Activated CD4-positive, alpha-beta T cell treated with anti-CD3 and anti-CD28 coated beads for 24 hours (primary cell): ENCODE results near the gene OSBPL9.

ENCODE experiments used
- DNase-seq, 2 donors: peaks; one replicate each; pipeline ENCODE4 v3.0.0-alpha.2; 2020; ENCODE audit warnings: low read depth in 2 of 2

The OSBPL9 gene

DNA sequence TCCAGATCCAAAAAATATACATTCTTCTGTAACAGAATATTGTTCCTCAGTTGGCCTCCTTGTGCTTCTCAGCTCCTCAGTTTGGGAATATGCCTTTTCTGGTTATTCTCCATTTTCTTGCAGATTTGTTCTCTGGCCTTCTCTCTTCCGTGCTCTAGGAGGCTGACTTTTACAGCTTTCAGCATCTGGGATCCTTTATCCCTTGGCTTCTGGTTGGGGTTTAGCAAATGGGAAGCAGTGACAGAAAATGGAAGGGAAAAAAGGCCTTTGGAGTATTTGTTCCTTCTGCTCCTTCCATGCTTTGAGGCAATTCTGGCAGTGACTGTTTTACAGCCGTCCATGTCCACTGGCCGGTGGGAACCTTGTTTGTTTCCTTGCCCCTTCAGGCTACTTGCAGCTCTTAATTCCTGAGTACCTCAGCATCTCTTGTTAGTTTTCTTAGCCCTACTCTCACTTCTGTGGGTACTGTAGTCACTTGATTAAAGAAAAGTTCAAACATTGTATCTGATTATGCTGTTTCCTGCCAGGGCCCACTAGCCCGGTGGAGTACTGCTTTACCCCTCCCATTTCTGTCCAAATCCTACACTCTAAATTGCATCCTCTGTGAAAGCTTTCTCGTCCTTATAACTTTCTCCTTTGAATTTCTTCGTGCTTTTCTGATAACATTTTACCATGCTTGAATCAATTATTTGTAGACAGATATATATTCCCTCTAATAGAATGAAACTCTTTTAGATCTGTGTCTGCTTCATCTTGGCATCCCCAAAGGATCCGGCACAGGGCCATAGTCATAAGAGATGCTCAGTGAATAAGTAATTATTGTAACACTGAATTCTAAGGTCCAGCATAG lies 118.2 kb downstream of the OSBPL9 start:
- no peak for DNase-seq

DNA sequence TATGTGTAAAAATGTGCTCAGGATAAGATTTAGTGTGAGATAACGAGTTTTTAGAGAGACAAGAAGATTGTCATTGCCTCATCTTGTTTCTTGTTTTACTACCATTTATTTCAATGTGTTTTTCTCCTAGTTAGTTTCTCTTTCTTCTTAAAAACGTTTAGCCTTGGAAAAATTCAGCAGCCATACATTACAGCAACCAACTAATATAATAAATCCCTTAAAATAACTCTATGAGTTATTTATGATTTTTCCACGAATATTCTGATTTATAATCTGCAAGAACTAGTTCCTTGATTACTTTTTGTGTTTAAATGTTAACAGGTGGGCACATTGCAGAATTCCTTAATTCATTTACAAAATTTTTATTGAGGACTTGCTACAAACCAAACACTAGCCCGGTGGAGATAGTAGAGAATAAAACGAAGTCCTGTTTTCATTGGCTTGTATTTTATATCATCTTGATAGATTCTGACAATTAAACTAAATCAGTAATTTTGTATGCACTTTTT lies 118.9 kb downstream of the OSBPL9 start:
- no peak for DNase-seq

DNA sequence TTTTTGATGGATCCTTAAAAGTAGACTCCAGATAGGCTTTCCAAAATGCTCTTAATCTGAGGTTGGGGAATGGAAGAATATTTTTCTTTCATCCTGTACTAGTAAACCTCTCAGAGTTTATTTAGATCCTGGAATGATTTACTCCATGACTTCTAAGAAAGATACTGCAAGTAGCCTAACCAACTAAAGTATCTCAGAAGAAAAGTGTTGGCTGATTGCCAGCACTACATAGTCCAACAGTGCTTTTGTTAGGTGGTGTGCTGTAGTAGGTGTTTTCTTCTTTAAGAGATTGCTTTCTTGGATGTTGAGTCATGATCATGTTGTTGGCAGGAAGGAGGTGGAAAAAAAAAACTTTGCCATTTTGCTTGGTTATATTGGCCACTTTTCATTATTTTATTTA lies 119.8 kb downstream of the OSBPL9 start:
- no peak for DNase-seq

DNA sequence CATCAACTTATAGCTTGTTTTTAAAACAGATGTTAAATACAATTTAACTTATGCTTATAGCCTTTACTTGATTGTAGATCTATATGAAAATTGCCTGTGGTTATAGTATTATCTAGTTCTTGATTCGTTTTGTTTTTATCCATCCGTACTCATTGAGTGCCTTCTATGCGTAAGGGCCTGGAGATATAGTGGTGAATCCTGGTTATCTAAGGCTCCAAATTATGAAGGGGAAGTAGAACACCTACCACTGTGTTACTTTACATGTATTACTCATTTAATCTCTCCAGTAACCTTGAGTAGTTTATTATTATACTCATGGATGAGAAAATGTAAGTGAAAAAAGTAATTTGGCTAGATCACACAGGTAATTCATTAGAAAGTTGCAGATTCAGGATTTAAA lies 121.8 kb downstream of the OSBPL9 start:
- no peak for DNase-seq

DNA sequence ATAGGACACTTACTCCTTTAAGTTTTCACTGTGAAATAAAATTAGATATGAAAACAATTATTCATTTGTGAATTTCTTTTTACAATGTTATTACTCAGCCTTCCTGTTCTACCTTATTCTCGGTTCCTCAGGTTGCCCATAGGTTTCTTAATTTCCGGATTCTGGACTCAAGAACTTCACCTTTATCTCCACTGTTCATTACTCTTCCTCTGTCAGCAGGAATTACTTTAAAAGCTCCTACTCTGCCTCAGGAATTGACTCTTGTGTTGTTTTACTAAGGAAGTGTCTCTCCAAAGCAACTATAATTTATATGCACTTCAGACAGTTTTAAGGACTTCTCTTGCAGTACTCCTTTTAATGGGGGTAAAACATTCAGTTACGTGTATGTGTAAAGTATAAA lies 123.8 kb downstream of the OSBPL9 start:
- no peak for DNase-seq

DNA sequence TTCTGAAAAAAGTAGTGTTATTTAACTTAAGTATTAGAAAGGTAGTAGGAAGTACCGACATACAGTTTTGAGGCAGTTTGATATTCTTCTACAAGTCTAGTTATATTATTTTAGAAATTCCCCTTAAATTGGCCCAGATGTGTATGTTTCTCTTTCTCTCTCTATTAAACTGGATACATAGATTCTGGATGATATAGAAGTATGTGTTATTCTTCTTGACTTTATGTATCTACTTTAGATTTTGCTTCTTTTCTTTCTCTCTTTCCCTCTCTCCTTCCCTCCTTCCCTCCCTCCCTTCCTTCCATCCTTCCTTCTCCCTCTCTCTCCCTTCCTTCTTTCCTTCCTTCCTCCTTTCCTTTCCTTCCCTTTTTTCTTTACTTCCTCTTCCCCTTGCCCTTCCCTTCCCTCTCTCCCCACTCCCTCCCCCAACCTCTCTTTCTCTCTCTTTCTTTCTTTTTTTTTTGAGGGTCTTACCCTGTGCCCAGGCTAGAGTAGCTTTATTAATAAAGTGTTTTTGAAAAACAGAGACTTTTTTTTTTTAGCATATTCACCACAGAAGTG lies 124.3 kb downstream of the OSBPL9 start:
- no peak for DNase-seq

DNA sequence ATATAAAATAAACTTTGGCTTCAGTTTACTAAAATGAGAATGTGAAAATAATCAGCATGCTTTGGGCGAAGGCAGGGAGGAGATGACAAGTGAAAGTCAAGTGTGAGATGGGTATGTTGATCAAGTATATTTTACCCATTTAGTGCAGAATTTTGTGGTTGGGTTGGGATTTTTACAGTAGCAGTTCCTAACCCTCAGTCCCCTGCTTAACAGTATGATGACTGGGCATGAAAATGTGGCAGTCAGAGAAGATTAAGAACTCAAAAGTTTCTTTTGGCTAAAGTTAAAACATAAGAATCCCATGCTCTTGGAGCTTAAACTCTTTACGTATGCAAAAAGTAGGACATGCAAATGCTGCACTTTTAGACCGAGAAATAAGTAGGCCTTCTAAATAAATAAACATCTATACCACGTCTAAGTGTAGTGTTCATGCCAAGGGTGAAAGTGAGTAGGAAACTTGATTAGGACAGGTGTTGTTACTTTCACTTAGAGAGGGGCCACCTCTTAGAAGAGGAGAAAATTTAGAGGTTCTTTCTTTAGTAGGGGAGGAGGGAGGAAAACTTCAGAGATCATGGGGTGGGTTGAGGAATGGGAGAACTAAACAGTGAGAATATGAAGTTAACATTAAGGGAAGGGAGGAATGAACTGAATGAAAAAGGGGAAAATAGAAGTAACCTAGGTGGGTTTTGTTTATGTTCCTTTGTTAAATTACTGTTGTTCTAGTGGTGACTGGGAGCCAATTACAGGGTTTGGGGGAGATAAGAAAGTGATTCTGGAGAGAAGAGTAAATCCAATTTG lies 127.8 kb downstream of the OSBPL9 start:
- DNase-seq = no peak

DNA sequence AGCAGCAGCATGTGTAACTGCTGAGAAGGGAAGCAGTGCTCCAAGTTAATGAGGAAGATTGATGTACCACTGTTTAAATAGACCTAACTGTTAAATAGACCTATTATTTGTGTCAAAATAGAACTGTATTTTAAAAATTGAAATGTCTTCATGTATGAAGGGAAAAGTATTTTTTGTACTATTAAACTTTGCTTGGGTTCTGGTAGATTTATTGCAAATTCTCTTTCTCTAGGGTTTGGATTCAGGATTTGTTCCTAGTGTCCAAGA lies 128.3 kb downstream of the OSBPL9 start:
- no peak for DNase-seq

DNA sequence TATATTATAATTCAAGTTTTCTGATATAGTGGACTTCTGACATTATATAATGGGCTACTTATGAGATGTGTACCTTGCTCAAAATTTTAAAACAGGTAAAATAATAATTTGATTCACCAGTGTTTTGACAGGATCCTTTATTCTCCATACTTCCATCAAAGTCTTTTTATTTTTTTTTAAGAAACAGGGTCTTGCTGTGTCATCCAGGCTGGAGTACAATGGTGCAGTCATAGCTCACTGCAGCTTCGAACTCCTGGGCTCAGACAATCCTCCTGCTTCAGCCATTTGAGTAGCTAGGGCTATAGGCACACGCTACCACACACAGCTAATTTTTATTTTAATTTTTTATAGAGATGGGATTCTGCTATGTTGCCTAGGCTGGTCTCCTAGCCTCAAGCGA lies 132.3 kb downstream of the OSBPL9 start:
- no peak for DNase-seq

DNA sequence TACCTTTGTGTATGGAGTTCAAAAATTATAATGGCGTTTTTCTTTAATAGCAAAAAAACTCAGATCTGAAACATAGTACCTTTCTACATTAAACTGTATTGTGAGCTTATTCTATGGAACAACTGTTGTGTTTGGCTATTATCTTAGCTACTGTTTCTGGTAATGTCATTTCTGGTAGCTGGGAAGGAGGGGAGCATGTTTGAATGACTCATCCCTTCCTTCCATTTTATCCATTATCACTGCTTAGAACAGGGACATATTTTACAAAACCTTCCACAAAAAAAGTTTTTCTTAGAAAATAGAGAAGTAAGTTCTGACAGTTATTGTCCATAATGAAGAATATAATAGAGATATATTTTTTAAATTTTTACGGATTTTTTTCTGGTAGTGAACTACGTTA lies 133.3 kb downstream of the OSBPL9 start:
- no peak for DNase-seq

DNA sequence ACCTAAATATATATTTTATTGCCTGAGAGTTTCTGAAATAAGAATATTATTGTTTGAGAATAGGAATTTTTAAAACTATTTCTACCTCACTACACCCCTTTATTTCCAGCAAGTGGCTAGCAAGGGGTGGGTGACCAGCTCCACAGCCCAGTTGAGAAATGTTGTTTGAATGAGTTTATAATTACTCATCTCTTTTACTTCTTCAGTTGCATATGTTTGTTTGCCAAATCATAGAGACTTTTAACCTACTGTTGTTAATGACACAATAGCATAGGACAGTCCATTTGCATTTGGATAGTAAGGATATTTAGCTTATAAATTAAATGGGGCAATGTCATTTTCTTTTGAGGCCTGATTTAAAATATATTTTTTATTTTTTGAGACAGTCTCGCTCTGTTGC lies 133.8 kb downstream of the OSBPL9 start:
- no peak for DNase-seq

DNA sequence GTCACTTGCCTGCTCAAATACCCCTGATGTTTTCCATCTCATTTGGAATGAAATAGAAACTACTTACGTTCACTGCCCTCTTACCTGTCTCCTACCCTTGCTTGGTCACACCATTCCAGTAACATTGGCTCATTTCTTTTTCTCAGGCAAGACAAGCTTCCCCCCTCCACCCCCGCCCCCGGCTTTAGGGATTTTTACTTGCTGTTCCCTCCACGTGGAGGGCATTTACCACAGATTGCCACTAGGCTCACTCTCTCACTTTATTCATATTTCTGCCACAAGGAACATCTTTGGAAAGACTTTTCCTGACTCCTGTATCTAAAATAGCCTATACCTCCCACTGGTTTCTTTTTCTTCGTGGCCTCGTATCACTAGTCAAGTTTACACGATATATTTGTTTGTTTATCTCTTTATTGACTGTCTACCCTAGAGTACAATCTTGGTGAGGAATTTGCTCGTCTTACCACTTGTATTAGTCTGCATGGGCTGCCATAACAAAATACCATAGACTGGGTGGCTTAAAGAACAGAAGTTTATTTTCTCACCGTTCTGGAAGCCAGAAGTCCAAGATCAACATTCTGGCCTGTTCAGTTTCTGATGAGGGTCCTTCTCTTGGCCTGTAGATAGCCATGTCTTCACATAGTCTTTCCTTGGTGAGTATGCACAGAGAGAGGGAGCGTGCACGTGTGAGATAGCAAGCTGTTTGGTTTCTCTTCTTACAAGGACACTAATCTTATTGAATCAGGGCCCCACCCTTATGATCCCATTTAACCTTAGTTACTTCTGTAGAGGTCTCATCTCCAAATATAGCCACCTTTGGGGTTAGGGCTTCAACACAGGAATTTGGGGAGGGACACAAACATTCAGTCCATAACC lies 135.4 kb downstream of the OSBPL9 start:
- no peak for DNase-seq

DNA sequence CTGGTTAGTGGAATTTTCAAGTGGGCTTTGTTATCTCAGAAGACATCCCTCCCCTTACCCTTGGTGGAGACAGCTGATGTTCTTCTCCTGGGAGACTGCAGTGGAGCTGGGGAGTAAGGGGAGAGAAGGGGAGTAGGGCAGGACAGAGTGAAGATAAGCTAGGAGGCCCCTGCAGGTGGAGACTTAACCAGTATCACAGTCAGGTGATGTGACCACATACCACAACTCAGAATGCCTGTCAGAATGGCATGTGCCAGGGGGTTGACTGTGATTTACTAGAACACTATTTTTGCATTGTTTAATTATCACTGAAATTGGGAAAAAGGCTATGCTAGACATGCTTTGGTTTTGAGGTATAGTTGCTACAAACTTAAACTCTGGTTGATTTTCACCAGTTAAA lies 137.1 kb downstream of the OSBPL9 start:
- no peak for DNase-seq

DNA sequence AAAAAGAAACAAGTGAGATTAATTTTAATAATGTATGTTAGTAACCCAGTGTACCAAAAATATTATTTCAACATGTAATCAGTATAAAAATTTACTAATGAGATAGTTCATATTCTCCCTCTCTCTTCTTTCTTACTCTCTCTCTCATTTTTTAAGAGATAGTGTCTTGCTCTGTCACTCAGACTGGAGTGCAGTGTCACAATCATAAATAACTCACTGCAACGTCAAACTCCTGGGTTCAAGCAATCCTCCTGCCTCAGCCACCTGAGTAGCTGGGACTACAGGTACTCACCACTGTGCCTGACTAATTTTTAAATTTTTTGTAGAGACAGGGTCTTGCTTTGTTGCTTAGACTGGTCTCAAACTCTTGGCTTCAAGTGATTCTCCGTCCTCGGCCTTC lies 137.8 kb downstream of the OSBPL9 start:
- DNase-seq = no peak

DNA sequence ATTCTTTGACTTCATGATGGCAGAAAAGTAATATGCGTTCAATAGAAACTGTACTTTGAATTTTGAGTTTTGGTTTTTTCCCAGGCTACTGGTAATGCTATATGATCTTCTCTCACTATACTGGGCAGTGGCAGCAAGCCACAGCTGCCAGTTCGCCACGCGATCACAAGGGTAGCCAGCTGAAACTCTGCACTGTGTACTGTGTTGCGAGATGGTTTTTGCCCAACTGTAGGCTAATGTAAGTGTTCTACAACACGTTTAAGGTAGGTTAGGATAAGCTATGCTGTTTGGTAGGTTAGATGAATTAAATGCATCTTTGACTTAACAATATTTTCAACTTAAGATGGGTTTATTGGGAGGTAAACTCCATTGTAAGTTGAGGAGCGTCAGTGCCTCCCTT lies 138.5 kb downstream of the OSBPL9 start:
- no peak for DNase-seq

DNA sequence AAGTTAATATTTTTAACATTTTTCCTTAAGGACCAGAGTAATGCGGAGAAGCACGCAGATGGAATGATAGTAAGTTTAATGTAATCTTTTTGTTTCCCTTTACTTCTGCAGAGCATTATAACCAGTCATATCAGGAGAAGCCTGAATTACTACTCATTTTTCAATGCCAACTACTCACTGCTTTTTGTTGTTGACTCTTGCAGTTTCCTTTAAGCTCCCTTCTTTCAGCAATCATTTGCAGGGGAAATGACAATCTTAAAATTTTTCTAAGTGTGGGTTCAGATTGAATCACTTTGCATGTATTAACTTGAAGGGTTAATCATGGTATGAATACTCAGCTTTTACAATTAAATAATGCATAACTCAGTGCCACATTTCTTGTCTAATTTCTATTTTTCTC lies 139.4 kb downstream of the OSBPL9 start:
- DNase-seq = no peak

DNA sequence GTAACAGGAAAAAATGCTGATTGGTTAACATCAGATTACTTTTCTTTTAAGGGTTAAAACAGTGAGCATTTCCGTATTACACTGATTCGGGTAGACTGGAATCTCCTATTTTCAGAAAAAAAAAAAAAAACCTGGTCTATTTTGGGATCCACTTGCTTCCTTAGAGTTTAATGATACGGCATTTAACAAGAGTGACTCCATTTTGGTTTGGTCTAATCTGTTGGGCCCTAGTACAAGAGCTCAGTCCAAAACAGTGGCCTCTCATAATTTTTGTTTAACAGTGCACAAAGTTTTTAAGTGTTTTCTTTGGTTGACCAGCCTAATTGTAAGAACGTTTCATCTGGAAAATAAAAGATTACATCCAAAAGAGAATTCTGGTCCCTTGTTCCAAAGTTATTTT lies 141.4 kb downstream of the OSBPL9 start:
- DNase-seq = no peak

DNA sequence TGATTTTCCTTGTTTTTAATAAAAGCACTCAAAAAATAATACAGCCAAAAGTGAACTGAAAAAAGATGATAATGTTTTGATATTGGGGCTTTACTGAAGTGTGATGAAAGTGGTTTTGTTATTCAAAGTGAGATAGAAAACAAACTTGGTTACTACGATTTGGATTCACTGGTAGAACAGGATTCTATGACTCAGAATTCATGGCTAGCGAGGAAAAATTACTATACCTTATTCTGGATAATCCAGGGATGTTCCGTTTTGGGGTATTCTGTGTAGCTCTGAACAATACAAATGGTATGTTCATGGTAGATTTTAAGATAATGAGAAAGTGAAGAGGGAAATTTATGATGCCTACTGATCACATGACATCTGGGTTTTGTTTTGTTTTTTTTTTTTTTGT lies 144.0 kb downstream of the OSBPL9 start:
- no peak for DNase-seq

DNA sequence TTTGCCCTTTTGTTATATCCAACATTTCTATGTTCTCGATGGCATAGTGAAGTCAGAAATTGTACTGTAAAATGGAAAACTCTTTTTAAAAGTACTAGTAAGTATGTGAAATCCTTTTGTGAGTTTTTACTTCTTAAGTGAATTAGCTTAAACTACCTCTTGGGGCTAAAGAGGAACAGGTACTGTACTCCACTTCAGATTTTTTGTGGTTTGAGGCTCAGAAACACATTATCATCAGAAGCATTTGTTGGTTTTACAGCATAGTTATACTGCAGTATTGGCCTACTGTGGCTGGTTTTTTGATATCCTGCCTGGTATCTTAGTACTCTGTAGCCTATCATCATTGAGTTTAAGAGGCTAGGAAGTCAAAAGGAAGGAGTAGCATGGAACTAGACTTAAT lies 144.5 kb downstream of the OSBPL9 start:
- no peak for DNase-seq

DNA sequence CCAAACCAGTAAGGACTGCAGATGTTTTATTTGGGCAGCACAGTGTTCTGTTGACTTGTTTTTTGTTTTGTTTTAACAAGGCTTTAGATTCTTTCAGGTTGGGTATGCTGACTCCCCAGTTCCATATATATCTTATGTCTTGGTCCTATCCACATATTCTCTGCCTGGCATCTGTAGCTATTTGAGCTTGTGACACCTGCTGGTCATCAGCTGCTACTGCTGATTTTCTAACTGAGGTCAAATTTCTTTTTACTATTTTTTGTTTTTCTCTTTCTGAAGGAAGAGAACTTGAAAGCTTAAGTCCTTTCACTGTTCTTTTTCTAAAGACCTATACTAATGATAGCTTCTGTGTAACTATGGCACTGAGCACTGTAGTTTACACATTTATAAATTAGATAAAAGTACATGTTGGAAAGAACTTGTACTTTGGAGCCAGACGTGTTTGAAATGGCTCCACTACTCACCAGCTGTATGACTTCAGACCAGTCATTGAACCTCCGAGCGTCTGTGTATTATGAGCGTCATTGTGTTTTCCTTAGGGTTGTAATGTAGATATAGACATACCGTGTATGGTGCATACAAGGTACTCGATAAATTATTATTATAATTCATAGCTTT lies 152.2 kb downstream of the OSBPL9 start:
- no peak for DNase-seq

DNA sequence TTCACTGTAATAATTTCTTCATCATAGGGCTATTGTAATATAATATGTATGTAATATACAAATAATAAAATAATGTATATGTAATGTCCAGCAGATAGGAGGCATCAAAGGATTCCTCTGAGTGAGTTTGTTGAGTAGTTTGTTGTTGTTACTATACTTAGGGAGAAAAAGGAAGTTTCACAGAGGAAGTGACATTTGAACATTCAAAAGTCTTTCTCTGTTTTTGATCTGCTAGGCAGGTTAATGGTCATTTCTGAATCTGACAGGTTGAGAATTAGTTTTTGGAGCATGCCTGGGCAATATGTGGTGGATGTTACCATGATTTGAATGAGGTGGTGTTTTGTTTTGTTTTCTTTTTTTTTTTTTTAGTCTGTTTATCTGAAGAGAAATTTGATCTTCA lies 159.5 kb downstream of the OSBPL9 start:
- no peak for DNase-seq

DNA sequence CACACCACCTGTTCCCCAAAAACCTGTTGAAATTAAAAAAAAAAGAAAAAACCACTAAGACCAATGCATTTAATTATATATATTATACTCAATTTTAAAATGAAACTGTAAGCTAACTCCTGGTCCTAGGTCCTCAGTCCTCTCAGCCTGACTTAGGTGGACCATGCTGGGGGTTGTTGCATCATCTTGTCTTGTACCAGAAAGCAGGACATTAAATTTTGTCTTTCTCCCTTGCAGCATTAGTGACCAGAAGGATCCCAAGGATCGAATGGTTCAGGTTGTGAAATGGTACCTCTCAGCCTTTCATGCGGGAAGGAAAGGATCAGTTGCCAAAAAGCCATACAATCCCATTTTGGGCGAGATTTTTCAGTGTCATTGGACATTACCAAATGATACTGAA lies 164.0 kb downstream of the OSBPL9 start:
- DNase-seq = no peak
